Erythroblast (primary cell): ENCODE data around the gene NOX5.

Experiments
- DNase-seq, 2 experiments: peaks; one replicate each; lab custom pipeline; 2025; lab: John Stamatoyannopoulos, UW
- GATA1 ChIP-seq: IDR thresholded peaks from 2 replicates; pipeline ENCODE4 v1.6.1; 2011; ENCODE audit warnings: low read depth, mild to moderate bottlenecking, control low read depth, low read length, moderate library complexity
- POLR2A ChIP-seq: IDR thresholded peaks from 2 replicates; pipeline ENCODE4 v1.6.1; 2011; ENCODE audit warnings: mild to moderate bottlenecking, low read length

NOX5 gene

DNA sequence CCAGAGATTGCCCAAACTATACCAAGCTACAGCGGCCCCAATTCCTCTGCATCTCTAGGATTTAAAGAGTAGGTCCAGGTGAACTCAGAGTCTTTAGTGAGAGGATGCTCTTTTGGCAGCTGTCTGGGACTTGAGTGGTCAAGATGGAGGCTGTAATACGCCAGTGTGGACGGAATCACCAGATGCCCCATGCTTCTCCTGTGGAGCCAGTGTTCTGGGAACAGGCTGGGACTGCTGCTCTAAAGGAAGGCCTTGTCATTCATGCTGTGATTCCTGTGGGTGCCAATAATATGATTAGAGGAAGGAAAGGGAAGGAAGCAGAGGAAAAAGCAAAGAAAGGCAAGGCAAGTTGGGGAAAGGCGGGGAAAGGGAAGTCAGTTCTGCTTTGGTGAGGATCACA lies 17.4 kb upstream of the NOX5 start:
- TF ChIP-seq POLR2A (no peak), GATA1 (no peak)
- DNase-seq = no peak

DNA sequence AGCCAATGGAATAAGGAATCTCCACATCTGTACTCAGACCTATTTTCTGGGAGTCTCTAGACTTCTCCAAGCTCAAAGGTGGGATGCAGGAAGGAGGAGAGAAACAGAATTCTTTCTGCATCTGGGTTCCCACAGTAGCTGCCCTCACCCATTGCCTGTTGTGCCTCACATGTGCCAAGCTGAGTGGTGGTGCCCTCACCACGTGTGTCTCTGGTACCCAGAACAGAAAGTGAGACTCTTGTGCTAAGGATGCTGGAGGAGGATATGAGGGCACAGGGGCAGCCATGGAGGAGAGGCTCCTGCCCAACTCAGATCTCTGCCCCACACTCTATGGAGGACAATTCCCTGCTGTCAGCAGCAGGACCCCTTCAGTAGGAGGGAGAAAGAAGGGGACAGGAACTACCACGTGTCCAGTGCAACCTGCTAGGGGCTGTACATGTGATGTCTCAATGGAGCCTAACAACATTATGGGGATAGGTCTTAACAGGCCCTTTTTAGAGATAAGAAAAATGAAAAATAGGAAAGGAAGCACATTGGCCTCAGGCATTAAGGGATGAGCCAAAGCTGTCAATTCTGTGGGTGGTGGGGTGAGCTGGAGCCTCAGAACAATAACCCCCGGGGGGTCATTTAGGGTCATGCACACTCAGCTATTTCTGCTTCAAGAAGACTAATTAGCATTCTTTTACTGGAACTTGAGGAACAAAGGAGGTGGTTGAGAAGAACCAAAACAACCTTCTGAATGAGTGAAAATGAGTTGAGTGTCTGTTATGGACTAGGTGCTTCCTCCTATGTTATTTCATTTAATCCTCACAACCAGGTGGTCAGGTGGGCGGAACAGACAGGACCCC lies 16.3 kb upstream of the NOX5 start:
- TF ChIP-seq GATA1 (no peak), POLR2A (no peak)
- no peak for DNase-seq

DNA sequence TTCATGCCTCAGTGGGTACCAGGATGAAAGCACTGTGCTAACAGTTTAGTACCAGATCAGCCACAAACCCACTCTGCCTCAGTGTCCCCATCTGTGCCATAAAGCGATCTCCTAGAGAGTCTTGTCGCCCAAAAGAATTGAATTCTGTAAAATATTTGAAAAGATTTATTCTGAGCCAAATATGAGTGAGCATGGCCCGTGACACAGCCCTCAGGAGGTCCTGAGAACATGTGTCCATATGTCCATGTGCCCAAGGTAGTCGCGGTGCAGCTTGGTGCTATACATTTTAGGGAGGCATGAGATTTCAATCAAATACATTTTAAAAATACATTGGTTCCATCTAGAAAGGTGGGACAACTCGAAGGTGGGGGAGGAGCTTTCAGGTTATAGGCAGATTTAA lies 15.4 kb upstream of the NOX5 start:
- TF ChIP-seq POLR2A (no peak), GATA1 (no peak)
- DNase-seq = no peak

DNA sequence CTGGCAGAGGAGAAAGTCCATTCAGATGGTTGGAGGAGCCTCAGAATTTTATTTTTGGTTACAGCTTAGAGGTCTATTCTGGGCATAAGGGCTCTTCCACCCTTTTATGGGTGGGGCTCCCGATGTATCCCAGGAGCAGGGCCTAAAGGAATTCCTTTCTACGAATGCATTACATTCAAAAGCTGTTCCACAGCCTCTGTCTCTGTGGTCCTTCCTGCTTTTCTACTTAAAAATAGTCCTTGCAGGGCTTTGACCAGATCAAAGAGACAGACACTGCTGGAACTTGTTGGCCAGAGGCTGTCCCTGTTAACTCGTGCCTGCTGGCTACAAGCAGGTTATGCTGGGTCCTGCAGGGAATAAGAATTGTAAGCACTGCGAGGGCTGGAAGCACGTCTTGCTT lies 14.4 kb upstream of the NOX5 start:
- TF ChIP-seq POLR2A = no peak
- DNase-seq = no peak

DNA sequence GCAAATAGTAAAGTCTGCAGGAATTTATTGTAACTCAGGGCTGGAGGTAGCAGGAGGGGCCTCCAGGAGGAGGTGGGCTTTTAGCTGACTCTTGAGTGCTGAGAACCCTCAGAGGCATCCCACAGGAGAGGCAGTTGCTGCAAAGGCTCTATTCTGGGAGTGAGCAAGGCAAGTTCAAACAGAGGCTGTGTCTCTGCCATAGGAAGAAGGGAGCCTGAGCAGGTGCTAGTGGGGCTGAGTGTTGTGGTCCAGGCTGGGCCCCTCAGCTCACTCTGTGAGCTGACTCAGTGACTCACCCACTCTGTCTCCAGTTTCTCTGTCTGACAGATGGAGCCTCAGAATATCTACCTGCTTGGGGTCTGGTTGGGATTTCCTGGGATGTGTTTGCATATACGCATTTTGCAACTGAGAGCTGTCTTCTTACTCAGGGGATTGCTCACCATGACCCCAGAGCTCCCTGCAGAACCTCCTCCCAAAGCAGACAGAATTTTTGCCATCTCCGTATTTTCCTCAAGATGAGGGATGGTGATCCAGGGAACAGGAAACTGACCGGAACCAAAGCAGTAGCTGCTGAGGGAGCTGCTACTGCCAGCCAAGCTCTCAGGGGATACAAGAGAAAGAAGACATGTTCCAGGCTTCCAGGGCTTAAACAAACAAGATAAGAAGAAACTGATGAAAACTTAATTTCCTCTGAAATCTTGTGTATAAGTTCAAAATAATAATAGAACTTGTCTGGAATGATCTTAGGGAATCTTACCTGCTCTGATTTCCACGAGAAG lies 13.6 kb upstream of the NOX5 start:
- no peak for DNase-seq
- TF ChIP-seq GATA1 = no peak
- TF ChIP-seq POLR2A = no peak

DNA sequence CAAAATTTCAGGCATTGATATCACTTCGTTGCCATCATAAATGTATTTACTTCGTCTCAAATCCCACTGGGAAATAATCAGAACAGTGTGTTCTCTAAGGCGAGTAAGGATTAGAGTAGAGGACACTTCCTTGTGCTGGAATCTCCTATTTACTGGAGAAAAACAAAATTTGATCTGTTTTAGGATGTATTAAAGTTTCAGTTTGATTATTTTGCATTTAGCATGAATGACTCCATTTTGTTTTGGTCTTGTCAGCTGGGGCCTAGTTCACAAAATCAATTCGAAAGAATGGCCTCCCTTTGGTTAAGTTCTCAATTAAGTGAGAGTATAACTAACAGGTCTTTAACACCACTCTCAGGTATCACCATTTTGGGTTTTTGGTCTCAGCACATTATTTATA lies 11.7 kb upstream of the NOX5 start:
- no peak for DNase-seq

DNA sequence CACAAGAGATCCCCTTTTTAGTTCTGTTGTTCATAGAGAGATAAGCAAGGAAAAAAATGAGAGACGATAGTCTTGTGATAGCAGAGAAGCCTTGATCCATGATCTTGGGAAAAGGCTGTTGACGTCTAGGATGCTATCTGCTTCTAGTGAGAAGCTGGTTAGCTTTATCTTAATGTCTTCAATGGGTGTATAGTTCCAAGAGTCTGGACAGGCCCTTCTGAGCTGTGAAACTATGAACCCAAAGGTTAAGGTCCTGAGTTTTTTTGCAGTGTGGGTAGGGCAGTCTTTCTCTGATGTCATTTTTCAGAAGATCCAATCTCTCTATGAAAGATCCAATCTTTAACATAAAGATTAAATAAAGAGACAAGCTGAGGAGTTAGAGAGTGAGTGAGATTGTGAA lies 10.5 kb upstream of the NOX5 start:
- TF ChIP-seq POLR2A (no peak), GATA1 (no peak)
- no peak for DNase-seq

More for the DNA sequence above, 11.7 kb upstream of the NOX5 start:
- no peak for TF ChIP-seq POLR2A
- TF ChIP-seq GATA1 = no peak

DNA sequence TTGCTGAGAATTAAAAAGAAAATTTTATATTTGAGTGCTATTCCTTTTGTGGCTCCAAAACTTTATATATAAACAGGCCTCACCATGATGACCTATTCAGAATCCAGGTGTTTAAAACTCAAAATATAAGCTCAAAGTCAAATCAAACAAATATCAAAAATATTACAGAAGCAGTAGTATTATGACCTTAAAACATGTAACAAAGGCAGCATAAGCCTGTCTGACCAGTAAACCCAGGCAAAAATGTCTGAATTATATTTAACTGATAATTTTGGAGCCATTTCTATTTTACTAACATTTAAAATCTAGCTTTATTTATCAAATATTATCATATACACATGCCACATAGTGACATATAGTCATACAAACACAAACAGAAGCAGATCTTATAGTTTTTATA lies 6.4 kb upstream of the NOX5 start:
- no peak for TF ChIP-seq GATA1
- no peak for TF ChIP-seq POLR2A
- no peak for DNase-seq

DNA sequence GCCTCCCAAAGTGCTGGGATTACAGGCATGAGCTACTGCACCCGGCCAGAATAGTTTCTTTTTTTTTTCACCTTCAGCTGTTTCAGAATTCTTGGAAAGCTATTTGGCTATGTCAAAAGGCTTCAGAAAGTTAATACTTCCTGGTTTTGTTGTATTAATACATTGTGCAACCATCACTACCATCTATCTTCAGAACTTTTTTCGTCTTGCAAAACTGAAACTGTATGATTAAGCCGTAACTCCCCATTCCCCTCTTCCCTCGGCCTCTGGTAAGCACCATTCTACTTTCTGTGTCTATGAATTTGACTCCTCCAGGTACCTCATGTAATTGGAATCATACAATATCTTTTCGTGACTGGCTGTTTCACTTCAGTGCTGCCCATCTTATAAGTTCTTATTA lies 5.2 kb upstream of the NOX5 start:
- TF ChIP-seq GATA1 (no peak), POLR2A (no peak)
- no peak for DNase-seq

DNA sequence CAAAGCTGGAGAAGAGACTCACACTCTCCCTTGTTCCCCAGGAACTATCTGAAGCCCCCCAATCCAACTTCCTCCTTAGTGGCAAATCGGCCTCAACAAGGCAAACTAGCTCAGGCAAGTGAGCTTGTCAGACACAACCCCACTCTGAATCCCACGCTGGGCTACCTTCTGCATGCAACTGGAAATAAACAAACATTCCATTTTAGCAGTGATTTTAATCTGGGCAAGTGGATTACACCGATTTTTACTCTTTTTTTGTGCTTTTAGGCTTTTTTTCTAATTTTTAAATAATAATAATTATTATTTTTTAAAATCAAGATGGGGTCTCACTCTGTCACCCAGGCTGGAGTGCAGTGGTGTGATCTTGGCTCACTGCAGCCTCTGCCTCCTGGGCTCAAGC lies 2.9 kb upstream of the NOX5 start:
- DNase-seq = no peak
- no peak for TF ChIP-seq GATA1
- TF ChIP-seq POLR2A = no peak

DNA sequence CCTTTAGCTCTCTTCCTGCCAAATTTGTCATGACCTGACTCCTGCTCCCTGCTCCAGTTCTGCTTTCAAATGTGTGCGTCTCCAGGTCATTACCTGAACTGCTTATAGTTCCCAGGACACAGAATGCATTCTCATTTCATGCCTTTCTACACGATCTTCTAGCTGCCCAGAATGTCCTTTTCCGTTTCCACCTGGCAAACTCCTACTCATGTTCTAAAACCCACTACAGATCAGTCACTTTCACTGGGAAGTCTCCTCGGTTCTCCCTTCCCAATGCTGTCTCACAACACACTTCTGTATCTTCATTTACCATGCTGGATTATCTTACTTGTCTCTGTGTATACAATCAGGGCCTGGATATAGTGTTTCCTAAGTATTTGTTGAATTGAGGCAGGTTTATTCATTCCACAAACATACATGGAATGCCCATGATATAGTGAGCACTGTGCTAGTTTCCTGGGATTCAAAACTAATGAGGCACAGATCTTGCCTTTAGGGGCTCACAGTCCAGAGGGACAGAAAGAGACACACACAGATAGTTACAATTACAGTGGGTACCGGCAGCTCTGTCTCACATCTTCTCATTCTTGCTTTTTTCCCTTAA lies 1.6 kb upstream of the NOX5 start:
- TF ChIP-seq GATA1 (no peak), POLR2A (no peak)
- no peak for DNase-seq

DNA sequence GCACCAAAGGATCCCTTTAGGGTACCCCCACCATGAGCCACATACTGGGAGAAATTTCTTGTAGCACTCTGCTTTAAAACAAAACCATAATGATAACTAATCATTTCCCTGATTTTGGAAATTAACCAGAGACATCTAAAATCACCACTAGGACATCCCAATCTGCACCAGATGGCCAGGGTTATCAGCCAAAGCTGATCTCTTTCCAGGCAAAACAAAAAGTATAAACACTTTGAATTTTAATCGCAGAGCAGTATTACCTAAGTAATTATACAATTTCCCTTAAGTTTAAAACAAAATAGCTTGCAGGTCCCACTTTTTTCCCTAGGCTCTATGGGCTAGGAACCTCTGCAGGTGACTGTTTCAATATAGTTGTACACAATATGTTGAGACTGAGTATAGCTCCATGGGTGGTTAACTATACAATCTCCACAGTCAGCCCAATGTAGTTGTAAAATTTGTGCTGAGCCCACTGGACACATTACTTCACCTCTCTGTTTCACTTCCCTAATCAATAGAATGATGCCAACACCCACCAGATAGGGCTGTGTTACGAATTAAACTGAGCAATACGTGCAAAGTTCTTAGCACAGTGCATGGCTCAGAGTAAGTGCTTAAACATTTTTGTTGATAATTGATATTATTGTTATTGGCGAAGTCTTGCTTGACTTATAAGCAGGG lies 629 bp upstream of the NOX5 start:
- no peak for TF ChIP-seq GATA1
- TF ChIP-seq POLR2A = no peak
- no peak for DNase-seq

DNA sequence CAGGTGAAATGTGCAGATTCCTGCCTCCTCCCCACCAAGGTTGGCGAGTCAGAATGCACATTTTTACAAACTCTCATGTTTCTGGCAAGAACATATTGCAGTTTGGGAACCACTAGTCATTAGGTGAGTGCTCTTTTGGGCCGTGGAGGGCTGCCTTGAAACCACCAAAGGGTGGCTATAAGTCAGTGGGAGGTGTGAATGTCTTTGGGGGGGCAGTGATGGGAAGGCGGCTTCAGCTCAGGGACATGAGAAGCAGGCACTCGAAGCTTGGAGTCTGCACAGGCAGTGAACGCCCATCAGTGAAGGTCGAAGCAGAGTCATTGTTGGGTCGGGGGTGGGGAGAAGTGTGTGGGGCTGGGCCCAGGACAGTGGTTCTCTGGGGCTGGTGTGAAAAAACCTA lies 1.1 kb downstream of the NOX5 start:
- no peak for TF ChIP-seq POLR2A
- no peak for TF ChIP-seq GATA1

DNA sequence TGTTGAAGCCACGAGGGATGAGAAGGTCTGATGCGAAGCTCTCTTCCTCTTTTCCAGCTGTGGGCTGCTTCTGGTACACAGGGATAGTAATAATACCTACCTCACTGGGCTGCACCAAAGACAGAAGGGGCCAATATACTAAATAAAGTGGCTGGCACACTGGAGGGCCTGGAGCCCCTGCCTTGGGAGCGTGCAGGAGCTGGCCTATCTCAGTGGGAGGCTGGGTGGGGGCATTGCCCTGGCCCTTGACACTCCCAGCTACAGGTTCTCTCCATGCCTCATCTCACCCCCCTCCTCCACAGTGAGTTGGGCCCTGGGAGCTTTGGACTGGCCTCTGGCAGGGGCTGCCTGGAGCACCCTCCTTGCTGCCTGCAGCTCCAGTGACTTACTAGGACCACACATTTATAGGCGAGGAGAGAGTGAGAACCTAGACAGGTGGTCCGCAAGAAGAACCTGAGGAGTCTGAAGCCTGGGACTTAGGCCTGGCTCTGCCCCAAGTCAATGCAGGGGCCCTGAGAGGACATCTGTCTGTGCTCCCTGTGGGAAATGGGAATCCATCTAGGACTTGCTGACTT lies 1.6 kb downstream of the NOX5 start:
- TF ChIP-seq GATA1 = no peak
- TF ChIP-seq POLR2A = no peak
- DNase-seq = no peak

More for the DNA sequence above, 1.1 kb downstream of the NOX5 start:
- no peak for DNase-seq
